HL-60 (cell line): ENCODE measurements around the gene MPP3.

Experiments used
- DNase-seq, 2 experiments: peaks; one replicate each; pipeline ENCODE4 v3.0.0-alpha.2; 2010 to 2020; ENCODE audit warnings: low read depth in 1 of 2, low spot score in 1 of 2
- H3K27ac ChIP-seq: fragments of 250-450 bp; sonication (Bioruptor Pico); replicated peaks from 2 replicates; pipeline ENCODE4 v1.5.1; 2020; ENCODE audit warnings: mild to moderate bottlenecking, moderate library complexity
- H3K27me3 ChIP-seq: fragments of 250-450 bp; sonication (Bioruptor Pico); 2 replicates; pipeline ENCODE4 v1.5.1; 2021; ENCODE audit warnings: mild to moderate bottlenecking, moderate library complexity; ENCODE audit not compliant: insufficient read depth, poor library complexity, severe bottlenecking
- H3K4me3 ChIP-seq: replicated peaks from 2 replicates; pipeline ENCODE4 v1.5.1; 2011; ENCODE audit warnings: mild to moderate bottlenecking, control low read depth, low read length; ENCODE audit not compliant: insufficient read depth
- GABPA ChIP-seq: IDR thresholded peaks from 2 replicates; pipeline ENCODE4 v1.6.1; 2012; ENCODE audit warnings: low read depth
- POLR2AphosphoS5 ChIP-seq: IDR thresholded peaks from 2 replicates; pipeline ENCODE4 v1.6.1; 2012; ENCODE audit warnings: low read depth
- SPI1 ChIP-seq: IDR thresholded peaks from 2 replicates; pipeline ENCODE4 v1.6.1; 2012; ENCODE audit warnings: low read depth, mild to moderate bottlenecking, borderline replicate concordance
- TF ChIP-seq, protein P1 (sequence below): IDR thresholded peaks from one replicate; pipeline ENCODE4 v1.5.1; 2011; ENCODE audit warnings: low read length, control low read depth, inconsistent platforms; ENCODE audit not compliant: insufficient read depth
- TF ChIP-seq, protein P2 (sequence below): IDR thresholded peaks from 2 replicates; pipeline ENCODE4 v1.6.1; 2012; ENCODE audit warnings: low read depth; ENCODE audit not compliant: insufficient replicate concordance

The MPP3 gene

DNA sequence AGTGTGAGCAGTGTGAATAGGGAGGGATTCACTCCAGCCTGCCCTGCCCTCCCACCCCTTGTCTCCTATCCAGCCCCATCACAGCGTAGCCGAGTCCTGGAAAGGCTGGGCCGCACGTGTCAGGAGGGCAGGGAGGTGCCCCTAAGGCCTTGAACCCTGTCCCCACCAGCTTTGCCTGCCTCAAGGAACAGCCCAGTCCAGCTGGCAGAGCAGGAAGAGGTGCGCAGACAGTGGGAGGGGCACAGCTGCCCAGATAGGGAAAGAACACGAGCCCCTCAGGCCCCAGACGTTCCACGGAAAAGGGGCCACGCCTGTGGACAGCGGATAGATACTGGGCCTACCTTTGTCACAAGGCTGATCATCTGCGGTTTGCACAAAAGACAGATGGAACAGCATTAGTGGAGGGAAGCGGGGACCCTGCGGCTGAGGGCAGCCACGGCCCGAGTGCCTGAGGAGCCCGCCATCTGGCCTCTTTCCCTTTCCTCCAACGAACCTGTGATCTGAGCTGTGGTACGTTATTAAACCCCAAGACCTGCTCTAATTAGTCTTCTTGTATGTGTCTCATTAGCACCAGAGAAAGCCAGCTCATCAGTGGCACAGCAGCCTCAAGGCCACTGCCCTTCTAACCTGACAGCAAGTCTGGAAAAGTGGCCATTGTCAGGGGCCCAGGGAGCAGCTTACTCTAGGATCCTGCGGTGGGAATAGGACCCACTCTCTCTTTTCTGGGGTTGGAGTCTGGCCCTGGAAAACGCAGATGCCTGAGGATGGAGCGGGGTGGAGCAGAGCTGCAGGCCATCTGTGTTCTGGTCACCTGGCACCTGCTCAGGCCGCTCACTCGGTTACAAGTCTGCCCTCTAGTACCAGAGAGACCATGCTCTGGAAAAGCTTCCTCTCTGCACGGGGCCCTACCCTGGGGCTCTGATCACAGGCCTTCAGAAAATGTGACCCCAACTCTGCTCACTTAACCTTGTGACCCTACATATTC, 16.3 kb downstream of the MPP3 start:
- Histone ChIP-seq H3K4me3 (no peak overlapping the region), H3K27ac (no peak overlapping the region), H3K27me3 (no peaks in the 10 kb centered on the region)
- TF ChIP-seq, protein P1, sequence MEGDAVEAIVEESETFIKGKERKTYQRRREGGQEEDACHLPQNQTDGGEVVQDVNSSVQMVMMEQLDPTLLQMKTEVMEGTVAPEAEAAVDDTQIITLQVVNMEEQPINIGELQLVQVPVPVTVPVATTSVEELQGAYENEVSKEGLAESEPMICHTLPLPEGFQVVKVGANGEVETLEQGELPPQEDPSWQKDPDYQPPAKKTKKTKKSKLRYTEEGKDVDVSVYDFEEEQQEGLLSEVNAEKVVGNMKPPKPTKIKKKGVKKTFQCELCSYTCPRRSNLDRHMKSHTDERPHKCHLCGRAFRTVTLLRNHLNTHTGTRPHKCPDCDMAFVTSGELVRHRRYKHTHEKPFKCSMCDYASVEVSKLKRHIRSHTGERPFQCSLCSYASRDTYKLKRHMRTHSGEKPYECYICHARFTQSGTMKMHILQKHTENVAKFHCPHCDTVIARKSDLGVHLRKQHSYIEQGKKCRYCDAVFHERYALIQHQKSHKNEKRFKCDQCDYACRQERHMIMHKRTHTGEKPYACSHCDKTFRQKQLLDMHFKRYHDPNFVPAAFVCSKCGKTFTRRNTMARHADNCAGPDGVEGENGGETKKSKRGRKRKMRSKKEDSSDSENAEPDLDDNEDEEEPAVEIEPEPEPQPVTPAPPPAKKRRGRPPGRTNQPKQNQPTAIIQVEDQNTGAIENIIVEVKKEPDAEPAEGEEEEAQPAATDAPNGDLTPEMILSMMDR, result no peak
- TF ChIP-seq, protein P2, sequence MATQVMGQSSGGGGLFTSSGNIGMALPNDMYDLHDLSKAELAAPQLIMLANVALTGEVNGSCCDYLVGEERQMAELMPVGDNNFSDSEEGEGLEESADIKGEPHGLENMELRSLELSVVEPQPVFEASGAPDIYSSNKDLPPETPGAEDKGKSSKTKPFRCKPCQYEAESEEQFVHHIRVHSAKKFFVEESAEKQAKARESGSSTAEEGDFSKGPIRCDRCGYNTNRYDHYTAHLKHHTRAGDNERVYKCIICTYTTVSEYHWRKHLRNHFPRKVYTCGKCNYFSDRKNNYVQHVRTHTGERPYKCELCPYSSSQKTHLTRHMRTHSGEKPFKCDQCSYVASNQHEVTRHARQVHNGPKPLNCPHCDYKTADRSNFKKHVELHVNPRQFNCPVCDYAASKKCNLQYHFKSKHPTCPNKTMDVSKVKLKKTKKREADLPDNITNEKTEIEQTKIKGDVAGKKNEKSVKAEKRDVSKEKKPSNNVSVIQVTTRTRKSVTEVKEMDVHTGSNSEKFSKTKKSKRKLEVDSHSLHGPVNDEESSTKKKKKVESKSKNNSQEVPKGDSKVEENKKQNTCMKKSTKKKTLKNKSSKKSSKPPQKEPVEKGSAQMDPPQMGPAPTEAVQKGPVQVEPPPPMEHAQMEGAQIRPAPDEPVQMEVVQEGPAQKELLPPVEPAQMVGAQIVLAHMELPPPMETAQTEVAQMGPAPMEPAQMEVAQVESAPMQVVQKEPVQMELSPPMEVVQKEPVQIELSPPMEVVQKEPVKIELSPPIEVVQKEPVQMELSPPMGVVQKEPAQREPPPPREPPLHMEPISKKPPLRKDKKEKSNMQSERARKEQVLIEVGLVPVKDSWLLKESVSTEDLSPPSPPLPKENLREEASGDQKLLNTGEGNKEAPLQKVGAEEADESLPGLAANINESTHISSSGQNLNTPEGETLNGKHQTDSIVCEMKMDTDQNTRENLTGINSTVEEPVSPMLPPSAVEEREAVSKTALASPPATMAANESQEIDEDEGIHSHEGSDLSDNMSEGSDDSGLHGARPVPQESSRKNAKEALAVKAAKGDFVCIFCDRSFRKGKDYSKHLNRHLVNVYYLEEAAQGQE, result no peak
- TF ChIP-seq SPI1 (no peak), GABPA (no peak), POLR2AphosphoS5 (no peak)
- DNase-seq, result no peak

DNA sequence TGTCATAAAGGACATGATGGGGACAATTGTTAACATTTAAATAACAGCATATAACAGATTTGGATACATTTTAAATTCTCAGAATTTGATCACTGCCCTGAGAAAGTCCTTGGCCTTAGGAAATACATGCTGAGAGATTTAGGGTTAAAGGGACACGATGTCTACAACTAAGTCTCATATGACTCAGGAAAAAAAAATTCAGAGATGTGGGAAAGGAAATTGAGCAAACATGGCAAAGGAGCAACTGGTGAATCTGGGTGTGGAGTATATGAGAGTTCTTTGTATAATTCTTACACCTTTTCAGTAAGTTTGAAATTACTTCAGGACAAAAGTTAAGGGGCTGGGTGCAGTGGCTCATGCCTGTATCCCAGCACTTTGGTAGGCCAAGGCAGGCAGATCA, 18.2 kb downstream of the MPP3 start:
- H3K27me3 ChIP-seq, result no peaks in the 10 kb centered on the region
- DNase-seq, result no peak
- TF ChIP-seq GABPA (no peak), SPI1 (no peak), POLR2AphosphoS5 (no peak)
- TF ChIP-seq, protein P1, result no peak
- TF ChIP-seq, protein P2, result no peak
- no peak overlapping the region for H3K27ac ChIP-seq
- H3K4me3 ChIP-seq, result no peak overlapping the region

DNA sequence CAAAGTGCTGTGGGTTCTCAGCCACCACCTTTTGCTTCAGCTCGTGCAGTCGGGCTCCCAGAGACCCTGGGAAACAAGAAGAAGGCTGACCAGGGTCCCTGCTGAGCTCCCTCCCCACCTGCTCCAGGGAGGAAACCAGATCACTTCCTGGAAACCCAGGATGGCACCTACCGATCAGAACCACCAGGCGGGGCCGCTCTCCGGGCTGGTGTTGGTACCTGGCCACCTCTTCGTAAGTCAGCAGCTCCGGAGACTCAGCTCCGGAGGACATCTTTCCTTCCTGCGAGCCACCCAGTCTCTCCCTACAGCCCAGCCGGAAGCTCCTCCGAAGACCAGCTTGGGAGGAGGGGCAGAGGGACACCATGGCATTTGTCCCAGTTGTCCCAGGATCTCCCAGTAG, 18.9 kb downstream of the MPP3 start:
- no peak overlapping the region for H3K4me3 ChIP-seq
- no peak overlapping the region for H3K27ac ChIP-seq
- TF ChIP-seq GABPA (no peak), SPI1 (no peak), POLR2AphosphoS5 (no peak)
- TF ChIP-seq, protein P2, result no peak
- TF ChIP-seq, protein P1, result no peak
- H3K27me3 ChIP-seq, result no peaks in the 10 kb centered on the region
- DNase-seq, result no peak
